Raji (cell line): ENCODE results near the gene NODAL.
A peak's percentile ranks its signal among the peaks of the same experiment; 100 is the strongest.

Experiments
- POLR2A ChIP-seq: IDR thresholded peaks from 2 replicates; pipeline ENCODE4 v1.6.1; 2011; ENCODE audit warnings: low read depth, low read length, control low read depth; ENCODE audit not compliant: insufficient read depth

NODAL gene

GRCh38 chr10:70441161-70441894 is at the start of gene NODAL:
Gene NODAL (minus strand): TSS chr10:70441681. CDS start chr10:70441667, 14 bp downstream.
- TF ChIP-seq POLR2A: no peak

GRCh38 chr10:70490142-70490541 is 48.7 kb upstream of the NODAL start:
- no peak for TF ChIP-seq POLR2A

- TF ChIP-seq POLR2A: no peak
These were observed 46.3 kb upstream of the NODAL start for GRCh38 chr10:70487824-70488223.

- no peak for TF ChIP-seq POLR2A
These were observed 41.7 kb upstream of the NODAL start for GRCh38 chr10:70482982-70483760.

GRCh38 chr10:70481831-70482530 is 40.5 kb upstream of the NODAL start:
- TF ChIP-seq POLR2A: no peak

- TF ChIP-seq POLR2A: no peak
These were observed 39.6 kb upstream of the NODAL start for GRCh38 chr10:70481105-70481504.

GRCh38 chr10:70480239-70480861 is 38.9 kb upstream of the NODAL start:
- TF ChIP-seq POLR2A: 0 out of 2 replicates have a peak, but pooled peaks have one; percentile 51

- TF ChIP-seq POLR2A: no peak
These were observed 38.3 kb upstream of the NODAL start for GRCh38 chr10:70479626-70480238.

- no peak for TF ChIP-seq POLR2A
These were observed 37.7 kb upstream of the NODAL start for GRCh38 chr10:70479165-70479581.

GRCh38 chr10:70478191-70479164 is 37.0 kb upstream of the NODAL start, which contains the start of gene PALD1:
Gene PALD1 (plus strand): TSS chr10:70478767. CDS start chr10:70525952, 47,185 bp downstream.
- peak; percentile 85 for TF ChIP-seq POLR2A

- no peak for TF ChIP-seq POLR2A
These were observed 36.2 kb upstream of the NODAL start for GRCh38 chr10:70477661-70478162.

- no peak for TF ChIP-seq POLR2A
These were observed 35.0 kb upstream of the NODAL start for GRCh38 chr10:70476249-70477035.
